Right forelimb (tissue), 1 donor: Measurements from ENCODE around the gene GLIS1.
"Not testable (repeated sequence)": the region's sequence is repeated elsewhere in the genome, so short reads cannot be mapped to it uniquely, and the experiment has no call there.

ENCODE experiments used
- DNase-seq: peaks from one replicate; pipeline ENCODE4 v3.0.0-alpha.2; 2018

Gene GLIS1

GRCh38 chr1:53652441-53653199, 86.3 kb downstream of the GLIS1 start:
- DNase-seq: no peak

- no peak for DNase-seq
Measured at GRCh38 chr1:53651356-53651755, 87.6 kb downstream of the GLIS1 start.

- DNase-seq: no peak
Measured at GRCh38 chr1:53648516-53648915, 90.4 kb downstream of the GLIS1 start.

- not testable (repeated sequence) for DNase-seq
Measured at GRCh38 chr1:53647915-53648314, 91.0 kb downstream of the GLIS1 start.

- no peak for DNase-seq
Measured at GRCh38 chr1:53646732-53647131, 92.2 kb downstream of the GLIS1 start.

GRCh38 chr1:53645690-53646078, 93.3 kb downstream of the GLIS1 start:
- peak; percentile 6 for DNase-seq

- peak; percentile 23 for DNase-seq
Measured at GRCh38 chr1:53644909-53645689, 93.9 kb downstream of the GLIS1 start.

- no peak for DNase-seq
Measured at GRCh38 chr1:53644496-53644895, 94.5 kb downstream of the GLIS1 start.

GRCh38 chr1:53643881-53644390, 95.0 kb downstream of the GLIS1 start:
- DNase-seq: peak; percentile 19

GRCh38 chr1:53643041-53643880, 95.7 kb downstream of the GLIS1 start:
- peak; percentile 30 for DNase-seq

- DNase-seq: peak; percentile 17
Measured at GRCh38 chr1:53642607-53643006, 96.4 kb downstream of the GLIS1 start.

GRCh38 chr1:53642215-53642555, 96.8 kb downstream of the GLIS1 start:
- no peak for DNase-seq

- DNase-seq: peak; percentile 25
Measured at GRCh38 chr1:53641481-53642214, 97.3 kb downstream of the GLIS1 start.

- peak; percentile 26 for DNase-seq
Measured at GRCh38 chr1:53640701-53641075, 98.3 kb downstream of the GLIS1 start.

- DNase-seq: peak; percentile 27
Measured at GRCh38 chr1:53639996-53640700, 98.8 kb downstream of the GLIS1 start.

- peak; percentile 46 for DNase-seq
Measured at GRCh38 chr1:53639251-53639763, 99.7 kb downstream of the GLIS1 start.

GRCh38 chr1:53638360-53639035, 100.5 kb downstream of the GLIS1 start:
- DNase-seq: peak; percentile 21

- DNase-seq: peak; percentile 22
Measured at GRCh38 chr1:53637511-53638359, 101.2 kb downstream of the GLIS1 start.

- peak; percentile 38 for DNase-seq
Measured at GRCh38 chr1:53636621-53637171, 102.3 kb downstream of the GLIS1 start.

GRCh38 chr1:53634571-53634979, 104.4 kb downstream of the GLIS1 start:
- peak; percentile 26 for DNase-seq
